ENCODE results near the gene BTN3A1. TPM values are rescaled to one million over a fixed set of nuclear protein-coding genes. Genes with fewer than 3 reads are reported as not detected.

BTN3A1 gene
- total RNA-seq, 1 donor from 2014 or later: 52.2 TPM

DNA sequence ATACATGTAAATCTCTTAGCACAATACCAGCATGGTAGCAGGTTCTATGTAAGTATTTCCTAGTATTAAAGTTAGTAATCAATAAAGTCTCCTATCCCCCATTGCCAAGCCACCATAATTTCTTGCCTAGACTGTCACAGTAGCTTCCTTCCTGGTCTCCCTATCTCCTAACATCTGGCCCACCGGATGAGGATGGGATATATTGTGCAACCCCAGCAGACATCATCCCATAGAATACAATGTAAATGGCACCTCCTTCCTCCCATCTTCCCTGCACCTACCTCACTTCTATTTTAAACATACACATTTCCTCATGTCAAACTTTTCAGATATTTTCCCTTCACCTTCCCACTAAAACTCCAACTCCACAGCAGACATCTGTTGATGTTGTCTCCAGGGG is 3.5 kb upstream of the BTN3A1 start:
- no peak for DNase-seq
- no peaks in the 10 kb centered on the region for H3K27me3 ChIP-seq
- H3K4me3 ChIP-seq: no peak overlapping the region

DNA sequence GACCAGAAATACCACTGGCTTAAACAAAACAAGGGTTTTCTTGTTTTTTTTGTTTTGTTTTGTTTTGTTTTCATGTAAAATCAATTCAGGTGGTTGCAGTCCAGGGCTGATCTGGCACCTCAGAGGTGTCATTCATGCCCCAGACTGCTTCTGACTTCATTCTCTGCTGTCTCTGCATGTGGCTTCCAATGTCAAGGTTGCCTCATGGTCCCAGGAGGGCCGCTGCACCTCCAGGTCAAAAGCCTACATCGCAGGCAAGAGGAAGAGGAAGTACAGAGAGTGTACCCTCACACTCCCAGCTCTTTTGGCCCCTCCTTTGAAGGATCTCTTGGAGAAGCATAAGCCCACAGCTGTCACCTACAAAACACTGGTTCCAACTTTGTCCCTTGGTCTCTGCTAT is 1.4 kb upstream of the BTN3A1 start:
- Histone ChIP-seq H3K4me1 (peaks cover 17% of the 10 kb centered on the region), H3K27ac (no peak overlapping the region), H3K9me3 (no peaks in the 10 kb centered on the region), H3K36me3 (peaks cover 4% of the 10 kb centered on the region), H3K4me3 (no peak overlapping the region), H3K27me3 (no peaks in the 10 kb centered on the region)
- no peak for TF ChIP-seq CTCF (IDR thresholded peaks at IDR 0.05)
- intact Hi-C loops (cut with DNase I): no loop called here
- ATAC-seq: no peak
- no peak for DNase-seq

More for the DNA sequence above, 3.5 kb upstream of the BTN3A1 start:
- H3K27ac ChIP-seq: no peak overlapping the region
- no peak for TF ChIP-seq CTCF (IDR thresholded peaks at IDR 0.05)
- no peaks in the 10 kb centered on the region for H3K36me3 ChIP-seq
- ATAC-seq: no peak
- intact Hi-C loops (cut with DNase I): no loop called here
- peaks cover 10% of the 10 kb centered on the region for H3K4me1 ChIP-seq
- H3K9me3 ChIP-seq: no peaks in the 10 kb centered on the region

- no peak for TF ChIP-seq CTCF (IDR thresholded peaks at IDR 0.05)
- no peak for DNase-seq
- ATAC-seq: no peak
- no peaks in the 10 kb centered on the region for H3K27me3 ChIP-seq
- peak overlapping the region; percentile 82 for H3K27ac ChIP-seq
- H3K9me3 ChIP-seq: no peaks in the 10 kb centered on the region
- H3K4me1 ChIP-seq: peaks cover 19% of the 10 kb centered on the region
- peaks cover 8% of the 10 kb centered on the region for H3K36me3 ChIP-seq
- peak overlapping the region; percentile 73 for H3K4me3 ChIP-seq
- intact Hi-C loops (cut with DNase I): no loop called here
These were observed 587 bp upstream of the BTN3A1 start for GRCh38 chr6:26401389-26401986.

DNA sequence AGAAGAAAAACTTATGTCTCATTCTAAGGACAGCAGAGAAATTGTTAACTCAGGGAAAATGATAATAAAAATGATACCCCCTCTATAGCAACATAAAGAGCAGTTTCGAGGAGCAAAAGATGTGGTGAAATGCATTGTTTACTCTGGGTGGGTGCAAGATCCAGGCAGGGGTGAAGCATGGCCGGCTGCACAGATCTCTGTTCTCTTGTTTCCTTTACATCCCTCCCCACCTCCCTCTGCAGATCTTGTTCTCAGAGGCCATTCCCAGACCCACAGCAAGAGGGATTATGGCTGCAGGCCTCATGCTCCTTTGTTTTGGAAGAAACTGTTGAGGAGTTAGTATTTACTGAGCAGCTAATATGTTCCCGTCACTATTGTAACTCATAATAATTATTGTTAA is 1.8 kb downstream of the BTN3A1 start:
- no peak for TF ChIP-seq CTCF (IDR thresholded peaks at IDR 0.05)
- H3K27me3 ChIP-seq: no peaks in the 10 kb centered on the region
- no peaks in the 10 kb centered on the region for H3K9me3 ChIP-seq
- peaks cover 30% of the 10 kb centered on the region for H3K36me3 ChIP-seq
- no peak for DNase-seq
- intact Hi-C loops (cut with DNase I): no loop called here
- ATAC-seq: no peak
- H3K4me3 ChIP-seq: peak overlapping the region; percentile 19
- no peak overlapping the region for H3K27ac ChIP-seq
- peaks cover 23% of the 10 kb centered on the region for H3K4me1 ChIP-seq

GRCh38 chr6:26404546-26404945 is 2.5 kb downstream of the BTN3A1 start:
- ATAC-seq (no peak), DNase-seq (no peak)
- intact Hi-C loops (cut with DNase I): no loop called here
- no peaks in the 10 kb centered on the region for H3K27me3 ChIP-seq
- no peak overlapping the region for H3K27ac ChIP-seq
- peaks cover 37% of the 10 kb centered on the region for H3K36me3 ChIP-seq
- H3K4me3 ChIP-seq: peak overlapping the region; percentile 19
- H3K4me1 ChIP-seq: peaks cover 23% of the 10 kb centered on the region
- no peak for TF ChIP-seq CTCF (IDR thresholded peaks at IDR 0.05)
- H3K9me3 ChIP-seq: no peaks in the 10 kb centered on the region

Measured in upper lobe of right lung (tissue), 1 donor.